ENCODE measurements around the gene TECTA.

Gene TECTA

GRCh38 chr11:121127809-121128208, 26.8 kb downstream of the TECTA start:
- no peak overlapping the region for H3K4me2 ChIP-seq (ENCODE audit: insufficient read depth, low read length)
- peaks cover 5% of the 10 kb centered on the region for H3K27me3 ChIP-seq (ENCODE audit: insufficient read depth, low read length, poor library complexity)
- no peak for ATAC-seq (ENCODE audit: insufficient read depth, low read depth)
- no peak overlapping the region for H3K9ac ChIP-seq (ENCODE audit: low read depth, low read length)
- no peaks in the 10 kb centered on the region for H3K4me1 ChIP-seq (ENCODE audit: insufficient read depth, low read length)
- DNase-seq: no peak
- no peaks in the 10 kb centered on the region for H4K20me1 ChIP-seq (ENCODE audit: insufficient read depth, low read length)
- peaks cover 1% of the 10 kb centered on the region for H3K9me3 ChIP-seq (ENCODE audit: insufficient read depth, low read length, severe bottlenecking)
- H3K36me3 ChIP-seq (ENCODE audit: insufficient read depth, low read length): no peaks in the 10 kb centered on the region
- H3K27ac ChIP-seq (ENCODE audit: low read length): no peak overlapping the region
- H3K79me2 ChIP-seq (ENCODE audit: insufficient read depth, low read length): no peaks in the 10 kb centered on the region
- no peak overlapping the region for H2AFZ ChIP-seq (ENCODE audit: low read depth, low read length)
- TF ChIP-seq EZH2 (IDR thresholded peaks at IDR 0.05; ENCODE audit: borderline replicate concordance, low read depth, low read length, severe bottlenecking): no peak
- TF ChIP-seq, protein P1, sequence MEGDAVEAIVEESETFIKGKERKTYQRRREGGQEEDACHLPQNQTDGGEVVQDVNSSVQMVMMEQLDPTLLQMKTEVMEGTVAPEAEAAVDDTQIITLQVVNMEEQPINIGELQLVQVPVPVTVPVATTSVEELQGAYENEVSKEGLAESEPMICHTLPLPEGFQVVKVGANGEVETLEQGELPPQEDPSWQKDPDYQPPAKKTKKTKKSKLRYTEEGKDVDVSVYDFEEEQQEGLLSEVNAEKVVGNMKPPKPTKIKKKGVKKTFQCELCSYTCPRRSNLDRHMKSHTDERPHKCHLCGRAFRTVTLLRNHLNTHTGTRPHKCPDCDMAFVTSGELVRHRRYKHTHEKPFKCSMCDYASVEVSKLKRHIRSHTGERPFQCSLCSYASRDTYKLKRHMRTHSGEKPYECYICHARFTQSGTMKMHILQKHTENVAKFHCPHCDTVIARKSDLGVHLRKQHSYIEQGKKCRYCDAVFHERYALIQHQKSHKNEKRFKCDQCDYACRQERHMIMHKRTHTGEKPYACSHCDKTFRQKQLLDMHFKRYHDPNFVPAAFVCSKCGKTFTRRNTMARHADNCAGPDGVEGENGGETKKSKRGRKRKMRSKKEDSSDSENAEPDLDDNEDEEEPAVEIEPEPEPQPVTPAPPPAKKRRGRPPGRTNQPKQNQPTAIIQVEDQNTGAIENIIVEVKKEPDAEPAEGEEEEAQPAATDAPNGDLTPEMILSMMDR (IDR thresholded peaks at IDR 0.05; ENCODE audit: borderline replicate concordance, extremely low read depth, low read length, poor library complexity, severe bottlenecking): no peak
- no peak overlapping the region for H3K4me3 ChIP-seq (ENCODE audit: low read depth in 1 of 2, low read length in 2 of 2)

DNA sequence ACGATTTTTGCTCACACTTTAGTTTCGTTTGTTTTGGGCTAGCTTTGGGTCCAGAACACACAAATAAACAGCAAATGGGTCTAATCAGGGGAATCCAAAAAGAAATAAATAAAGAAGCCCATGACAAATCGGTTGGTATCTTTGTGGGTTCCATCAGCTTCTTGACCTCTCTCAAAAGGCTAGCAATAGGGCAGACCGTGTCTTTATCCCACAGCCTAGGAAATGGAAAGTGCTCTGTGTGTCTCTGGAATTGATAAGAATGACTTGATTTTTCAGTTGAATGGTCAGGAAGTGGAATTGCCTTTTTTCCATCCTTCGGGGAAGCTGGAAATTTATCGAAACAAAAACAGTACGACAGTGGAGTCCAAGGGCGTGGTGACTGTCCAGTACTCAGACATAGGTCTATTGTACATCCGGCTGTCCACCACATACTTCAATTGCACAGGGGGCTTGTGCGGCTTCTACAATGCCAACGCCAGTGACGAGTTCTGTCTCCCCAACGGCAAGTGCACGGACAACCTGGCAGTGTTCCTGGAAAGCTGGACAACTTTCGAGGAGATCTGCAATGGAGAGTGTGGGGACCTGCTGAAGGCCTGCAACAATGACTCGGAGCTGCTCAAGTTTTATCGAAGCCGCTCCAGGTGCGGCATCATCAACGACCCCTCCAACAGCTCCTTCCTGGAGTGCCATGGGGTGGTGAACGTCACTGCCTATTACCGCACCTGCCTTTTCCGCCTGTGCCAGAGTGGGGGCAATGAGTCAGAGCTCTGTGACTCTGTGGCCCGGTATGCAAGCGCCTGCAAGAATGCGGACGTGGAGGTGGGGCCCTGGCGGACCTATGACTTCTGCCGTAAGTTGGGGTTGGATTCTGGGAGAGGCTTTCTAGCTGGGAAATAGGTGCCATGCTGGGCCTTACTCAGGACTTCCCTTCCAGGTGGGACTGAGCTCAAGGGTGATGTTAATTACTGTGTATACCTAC, 28.6 kb downstream of the TECTA start:
- ATAC-seq (ENCODE audit: insufficient read depth, low read depth) (no peak), DNase-seq (no peak)
- no peak overlapping the region for H3K4me2 ChIP-seq (ENCODE audit: insufficient read depth, low read length)
- no peaks in the 10 kb centered on the region for H3K9me3 ChIP-seq (ENCODE audit: insufficient read depth, low read length, severe bottlenecking)
- H3K27me3 ChIP-seq (ENCODE audit: insufficient read depth, low read length, poor library complexity): no peaks in the 10 kb centered on the region
- H2AFZ ChIP-seq (ENCODE audit: low read depth, low read length): no peak overlapping the region
- H3K27ac ChIP-seq (ENCODE audit: low read length): no peak overlapping the region
- H3K79me2 ChIP-seq (ENCODE audit: insufficient read depth, low read length): no peaks in the 10 kb centered on the region
- H3K4me3 ChIP-seq (ENCODE audit: low read depth in 1 of 2, low read length in 2 of 2): no peak overlapping the region
- H3K4me1 ChIP-seq (ENCODE audit: insufficient read depth, low read length): no peaks in the 10 kb centered on the region
- no peaks in the 10 kb centered on the region for H4K20me1 ChIP-seq (ENCODE audit: insufficient read depth, low read length)
- H3K9ac ChIP-seq (ENCODE audit: low read depth, low read length): no peak overlapping the region
- no peak for TF ChIP-seq EZH2 (IDR thresholded peaks at IDR 0.05; ENCODE audit: borderline replicate concordance, low read depth, low read length, severe bottlenecking)
- TF ChIP-seq, protein P1 (IDR thresholded peaks at IDR 0.05; ENCODE audit: borderline replicate concordance, extremely low read depth, low read length, poor library complexity, severe bottlenecking): no peak
- H3K36me3 ChIP-seq (ENCODE audit: insufficient read depth, low read length): no peaks in the 10 kb centered on the region

- Histone ChIP-seq H3K27ac (ENCODE audit: low read length) (no peak overlapping the region), H3K4me3 (ENCODE audit: low read depth in 1 of 2, low read length in 2 of 2) (no peak overlapping the region), H3K27me3 (ENCODE audit: insufficient read depth, low read length, poor library complexity) (no peaks in the 10 kb centered on the region), H3K9ac (ENCODE audit: low read depth, low read length) (no peak overlapping the region), H3K4me1 (ENCODE audit: insufficient read depth, low read length) (no peaks in the 10 kb centered on the region), H3K9me3 (ENCODE audit: insufficient read depth, low read length, severe bottlenecking) (no peaks in the 10 kb centered on the region), H3K4me2 (ENCODE audit: insufficient read depth, low read length) (no peak overlapping the region), H4K20me1 (ENCODE audit: insufficient read depth, low read length) (no peaks in the 10 kb centered on the region), H3K36me3 (ENCODE audit: insufficient read depth, low read length) (no peaks in the 10 kb centered on the region), H2AFZ (ENCODE audit: low read depth, low read length) (no peak overlapping the region), H3K79me2 (ENCODE audit: insufficient read depth, low read length) (no peaks in the 10 kb centered on the region)
- DNase-seq: no peak
- ATAC-seq (ENCODE audit: insufficient read depth, low read depth): no peak
- no peak for TF ChIP-seq EZH2 (IDR thresholded peaks at IDR 0.05; ENCODE audit: borderline replicate concordance, low read depth, low read length, severe bottlenecking)
- TF ChIP-seq, protein P1 (IDR thresholded peaks at IDR 0.05; ENCODE audit: borderline replicate concordance, extremely low read depth, low read length, poor library complexity, severe bottlenecking): no peak
These were observed 30.6 kb downstream of the TECTA start for GRCh38 chr11:121131656-121132055.
